OCI-LY1 (cell line): ENCODE measurements around the gene MYO10.

Experiments used
- H2AFZ ChIP-seq: fragments of 200-600 bp; sonication (generic), shearing (Covaris generic); 2 replicates; pipeline ENCODE4 v1.6.0; 2014; ENCODE audit warnings: antibody characterized with exemption, mild to moderate bottlenecking, low read length
- H3F3A ChIP-seq: fragments of 200-600 bp; sonication (generic), shearing (Covaris generic); 2 replicates; pipeline ENCODE4 v1.6.0; 2014; ENCODE audit warnings: mild to moderate bottlenecking, antibody characterized with exemption, low read length, moderate library complexity; ENCODE audit not compliant: insufficient read depth
- H3K27ac ChIP-seq: fragments of 200-600 bp; sonication (generic); 2 replicates; pipeline ENCODE4 v1.5.1; 2014; ENCODE audit warnings: low read length, mixed run types, mild to moderate bottlenecking, low read depth; ENCODE audit not compliant: poor library complexity, severe bottlenecking
- H3K27me3 ChIP-seq: fragments of 200-600 bp; sonication (generic); 2 replicates; pipeline ENCODE4 v1.6.0; 2014; ENCODE audit warnings: antibody characterized with exemption, mild to moderate bottlenecking, low read length, moderate library complexity; ENCODE audit not compliant: insufficient read depth
- H3K36me3 ChIP-seq: fragments of 200-600 bp; sonication (generic); 2 replicates; pipeline ENCODE4 v1.6.1; 2014; ENCODE audit warnings: mild to moderate bottlenecking, antibody characterized with exemption, low read length, moderate library complexity, mixed read lengths; ENCODE audit not compliant: insufficient read depth
- H3K4me1 ChIP-seq: fragments of 200-600 bp; sonication (generic); 2 replicates; pipeline ENCODE4 v1.5.1; 2014; ENCODE audit warnings: mild to moderate bottlenecking, low read length, moderate library complexity; ENCODE audit not compliant: insufficient read depth, severe bottlenecking
- H3K4me2 ChIP-seq: fragments of 200-600 bp; sonication (generic), shearing (Covaris generic); 2 replicates; pipeline ENCODE4 v1.6.1; 2014; ENCODE audit warnings: low read length
- H3K4me3 ChIP-seq: fragments of 200-600 bp; sonication (generic); 2 replicates; pipeline ENCODE4 v1.5.1; 2014; ENCODE audit warnings: low read length, low read depth, mild to moderate bottlenecking, mixed read lengths; ENCODE audit not compliant: poor library complexity, severe bottlenecking
- H3K79me2 ChIP-seq: fragments of 200-600 bp; shearing (Covaris generic); 2 replicates; pipeline ENCODE4 v1.6.1; 2016; ENCODE audit warnings: mixed run types, low read length, mixed read lengths; ENCODE audit not compliant: insufficient read depth
- H3K9ac ChIP-seq: fragments of 200-600 bp; sonication (generic), shearing (Covaris generic); 2 replicates; pipeline ENCODE4 v1.6.1; 2014; ENCODE audit warnings: mild to moderate bottlenecking, low read length, mixed read lengths
- H3K9me2 ChIP-seq: fragments of 200-600 bp; sonication (generic), shearing (Covaris generic); 2 replicates; pipeline ENCODE4 v1.6.1; 2014; ENCODE audit warnings: low read depth, mild to moderate bottlenecking, low read length, mixed read lengths
- H3K9me3 ChIP-seq: fragments of 200-600 bp; shearing (Covaris generic); 2 replicates; pipeline ENCODE4 v1.6.1; 2014; ENCODE audit warnings: low read length, mixed read lengths
- H4K20me1 ChIP-seq: fragments of 200-600 bp; sonication (generic), shearing (Covaris generic); 2 replicates; pipeline ENCODE4 v1.6.0; 2016; ENCODE audit warnings: mild to moderate bottlenecking, low read length; ENCODE audit not compliant: insufficient read depth
- CTCF ChIP-seq: fragments of 200-600 bp; sonication (generic), shearing (Covaris generic); IDR thresholded peaks from 2 replicates; pipeline ENCODE4 v1.5.1; 2017; ENCODE audit warnings: mild to moderate bottlenecking, antibody characterized with exemption, low read length, moderate library complexity, mixed read lengths
- EZH2 ChIP-seq: fragments of 200-600 bp; sonication (generic), shearing (Covaris generic); IDR thresholded peaks from 2 replicates; pipeline ENCODE4 v1.8.0; 2017; ENCODE audit warnings: borderline replicate concordance, mixed run types, mild to moderate bottlenecking, antibody characterized with exemption, low read length, moderate library complexity, mixed read lengths

MYO10 gene

DNA sequence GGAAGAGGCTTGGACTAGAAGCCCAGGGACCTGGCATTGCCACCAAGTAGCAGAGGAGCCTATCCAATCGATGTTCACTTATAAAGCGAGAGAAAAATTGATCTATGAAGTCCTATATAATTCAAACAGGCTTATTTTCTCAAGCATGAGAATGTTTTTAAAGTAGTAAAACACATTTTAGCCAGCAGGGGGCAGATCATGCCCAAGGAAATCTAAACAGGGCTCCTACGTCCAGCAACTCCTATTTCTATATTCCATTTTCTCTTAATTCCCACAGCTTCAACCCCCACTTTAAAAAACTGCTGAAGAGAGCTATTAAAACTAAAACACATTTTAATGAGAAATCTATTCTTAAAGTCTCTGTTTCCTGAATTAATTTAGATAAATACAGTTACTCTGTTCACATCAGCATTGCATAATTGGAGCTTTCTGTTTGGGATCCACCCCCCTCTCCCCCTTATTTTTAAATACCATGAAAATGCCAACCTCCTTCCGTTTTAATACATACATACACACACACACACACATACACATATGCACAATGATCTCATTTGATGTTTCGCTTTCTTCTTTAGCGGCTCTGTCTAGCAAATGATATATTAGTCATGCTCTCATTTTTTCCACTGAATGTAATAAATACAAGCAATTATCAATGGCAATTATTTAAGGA, 144.9 kb downstream of the MYO10 start:
- H3F3A ChIP-seq = no peaks in the 10 kb centered on the region
- no peak overlapping the region for H2AFZ ChIP-seq
- H3K4me1 ChIP-seq = no peaks in the 10 kb centered on the region
- H3K27ac ChIP-seq = no peak overlapping the region
- no peaks in the 10 kb centered on the region for H3K27me3 ChIP-seq
- TF ChIP-seq CTCF (peak; percentile 64), EZH2 (no peak)
- no peak overlapping the region for H3K4me3 ChIP-seq
- H3K9me3 ChIP-seq = no peaks in the 10 kb centered on the region
- H3K36me3 ChIP-seq = no peaks in the 10 kb centered on the region
- no peak overlapping the region for H3K9ac ChIP-seq
- H4K20me1 ChIP-seq = no peaks in the 10 kb centered on the region
- H3K9me2 ChIP-seq = no peaks in the 10 kb centered on the region
- no peak overlapping the region for H3K4me2 ChIP-seq
- no peaks in the 10 kb centered on the region for H3K79me2 ChIP-seq

DNA sequence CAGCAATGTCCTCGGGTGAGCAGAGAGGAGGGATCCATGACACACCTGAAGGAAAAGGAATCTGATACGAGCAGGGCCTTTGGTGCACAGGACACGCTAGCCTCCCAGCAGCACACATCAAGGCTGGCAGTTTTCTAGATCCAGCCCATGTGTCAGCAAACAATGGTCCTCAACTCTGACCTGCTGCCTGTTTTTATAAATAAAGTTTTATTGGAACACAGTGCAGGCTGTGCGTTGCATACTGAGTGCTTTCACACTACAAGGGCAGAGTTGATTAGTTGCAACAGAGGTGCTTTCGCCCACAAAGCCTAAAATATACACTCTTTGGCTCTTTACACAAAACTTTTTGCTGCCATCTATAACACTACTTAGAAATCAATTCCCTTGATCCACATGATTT, 147.1 kb downstream of the MYO10 start:
- H3K27me3 ChIP-seq = no peaks in the 10 kb centered on the region
- no peaks in the 10 kb centered on the region for H3K9me3 ChIP-seq
- H3K27ac ChIP-seq = no peak overlapping the region
- no peaks in the 10 kb centered on the region for H4K20me1 ChIP-seq
- H3K79me2 ChIP-seq = no peaks in the 10 kb centered on the region
- H3K4me3 ChIP-seq = no peak overlapping the region
- H3K4me2 ChIP-seq = no peak overlapping the region
- no peaks in the 10 kb centered on the region for H3K4me1 ChIP-seq
- H3F3A ChIP-seq = no peaks in the 10 kb centered on the region
- H3K36me3 ChIP-seq = no peaks in the 10 kb centered on the region
- H3K9ac ChIP-seq = no peak overlapping the region
- H3K9me2 ChIP-seq = no peaks in the 10 kb centered on the region
- no peak for TF ChIP-seq EZH2
- no peak for TF ChIP-seq CTCF
- H2AFZ ChIP-seq = no peak overlapping the region

DNA sequence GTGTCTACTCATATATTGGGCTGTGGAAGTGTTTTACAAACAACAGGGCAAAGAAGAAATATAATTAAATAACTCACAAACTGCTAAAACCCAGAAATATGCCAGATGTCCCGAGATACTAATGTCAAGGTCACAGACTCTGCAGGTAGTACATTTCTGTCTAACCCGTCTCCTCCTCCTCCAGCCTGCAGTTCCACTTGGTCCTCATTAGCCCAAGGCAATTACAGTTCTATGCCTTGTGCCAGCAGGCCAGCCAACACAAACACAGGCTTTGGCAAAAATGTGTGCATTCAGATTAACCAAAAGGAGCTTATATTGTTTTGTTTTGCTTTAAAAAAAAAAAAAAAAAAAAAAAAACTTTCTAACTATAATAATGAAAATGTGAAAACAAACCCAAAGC, 148.8 kb downstream of the MYO10 start:
- Histone ChIP-seq H3K27me3 (no peaks in the 10 kb centered on the region), H3K9ac (no peak overlapping the region), H3K4me3 (no peak overlapping the region), H2AFZ (no peak overlapping the region), H3K4me1 (no peaks in the 10 kb centered on the region), H3K79me2 (no peaks in the 10 kb centered on the region), H4K20me1 (no peaks in the 10 kb centered on the region), H3K36me3 (no peaks in the 10 kb centered on the region), H3K27ac (no peak overlapping the region), H3K9me2 (no peaks in the 10 kb centered on the region), H3F3A (no peaks in the 10 kb centered on the region), H3K9me3 (no peaks in the 10 kb centered on the region), H3K4me2 (no peak overlapping the region)
- no peak for TF ChIP-seq EZH2
- TF ChIP-seq CTCF = no peak
